ENCODE measurements around the gene PPP1R9B. TPM values are rescaled to one million over a fixed set of nuclear protein-coding genes. Genes with fewer than 3 reads are reported as not detected.

Gene PPP1R9B
- total RNA-seq, 1 experiment from 2014 or later, result 34.8 TPM

GRCh38 chr17:50103252-50103651 is 47.2 kb downstream of the PPP1R9B start:
- no peak overlapping the region for H3K4me3 Mint-ChIP-seq (ENCODE audit: unreplicated experiment)
- no peaks in the 10 kb centered on the region for H3K27me3 Mint-ChIP-seq (ENCODE audit: insufficient read depth, unreplicated experiment)
- TF ChIP-seq, protein P1, sequence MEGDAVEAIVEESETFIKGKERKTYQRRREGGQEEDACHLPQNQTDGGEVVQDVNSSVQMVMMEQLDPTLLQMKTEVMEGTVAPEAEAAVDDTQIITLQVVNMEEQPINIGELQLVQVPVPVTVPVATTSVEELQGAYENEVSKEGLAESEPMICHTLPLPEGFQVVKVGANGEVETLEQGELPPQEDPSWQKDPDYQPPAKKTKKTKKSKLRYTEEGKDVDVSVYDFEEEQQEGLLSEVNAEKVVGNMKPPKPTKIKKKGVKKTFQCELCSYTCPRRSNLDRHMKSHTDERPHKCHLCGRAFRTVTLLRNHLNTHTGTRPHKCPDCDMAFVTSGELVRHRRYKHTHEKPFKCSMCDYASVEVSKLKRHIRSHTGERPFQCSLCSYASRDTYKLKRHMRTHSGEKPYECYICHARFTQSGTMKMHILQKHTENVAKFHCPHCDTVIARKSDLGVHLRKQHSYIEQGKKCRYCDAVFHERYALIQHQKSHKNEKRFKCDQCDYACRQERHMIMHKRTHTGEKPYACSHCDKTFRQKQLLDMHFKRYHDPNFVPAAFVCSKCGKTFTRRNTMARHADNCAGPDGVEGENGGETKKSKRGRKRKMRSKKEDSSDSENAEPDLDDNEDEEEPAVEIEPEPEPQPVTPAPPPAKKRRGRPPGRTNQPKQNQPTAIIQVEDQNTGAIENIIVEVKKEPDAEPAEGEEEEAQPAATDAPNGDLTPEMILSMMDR (IDR thresholded peaks at IDR 0.05; ENCODE audit: unreplicated experiment), result no peak
- ChIA-PET CTCF (interaction anchor here (0.7 to 2.8 kb wide), 3 partner anchors 9 to 38 kb away, joined by 3 to 23 read pairs (median 3); no protein-coding TSS in a partner anchor), POLR2A (interaction anchor here (0.7 kb wide), 1 partner anchor 45 kb away, joined by 3 read pairs; no protein-coding TSS in a partner anchor)
- peaks cover 15% of the 10 kb centered on the region for H3K4me1 Mint-ChIP-seq (ENCODE audit: insufficient read depth, unreplicated experiment)
- H3K27ac Mint-ChIP-seq (ENCODE audit: low read depth, unreplicated experiment), result no peak overlapping the region
- no TSS peak for BruUV-seq (replicated peaks)
- H3K9me3 Mint-ChIP-seq (ENCODE audit: unreplicated experiment), result no peaks in the 10 kb centered on the region
- no peak for DNase-seq (ENCODE audit: unreplicated experiment)
- H3K36me3 Mint-ChIP-seq (ENCODE audit: insufficient read depth, unreplicated experiment), result peaks cover 26% of the 10 kb centered on the region
- intact Hi-C loops (cut with micrococcal nuclease), result no loop called here

- Mint-ChIP-seq H3K4me3 (ENCODE audit: unreplicated experiment) (no peak overlapping the region), H3K9me3 (ENCODE audit: unreplicated experiment) (no peaks in the 10 kb centered on the region), H3K27ac (ENCODE audit: low read depth, unreplicated experiment) (no peak overlapping the region), H3K36me3 (ENCODE audit: insufficient read depth, unreplicated experiment) (peaks cover 29% of the 10 kb centered on the region), H3K4me1 (ENCODE audit: insufficient read depth, unreplicated experiment) (peaks cover 7% of the 10 kb centered on the region), H3K27me3 (ENCODE audit: insufficient read depth, unreplicated experiment) (no peaks in the 10 kb centered on the region)
- intact Hi-C loops (cut with micrococcal nuclease), result no loop called here
- TF ChIP-seq, protein P1 (IDR thresholded peaks at IDR 0.05; ENCODE audit: unreplicated experiment), result no peak
- CTCF ChIA-PET, result interaction anchor here (0.7 to 2.8 kb wide), 2 partner anchors 8 to 39 kb away, joined by 3 to 23 read pairs; no protein-coding TSS in a partner anchor
- POLR2A ChIA-PET, result interaction anchor here (0.7 kb wide), 1 partner anchor 46 kb away, joined by 3 read pairs; no protein-coding TSS in a partner anchor
- no TSS peak for BruUV-seq (replicated peaks)
- no peak for DNase-seq (ENCODE audit: unreplicated experiment)
Measured at GRCh38 chr17:50102164-50102991, 48.1 kb downstream of the PPP1R9B start.

DNA sequence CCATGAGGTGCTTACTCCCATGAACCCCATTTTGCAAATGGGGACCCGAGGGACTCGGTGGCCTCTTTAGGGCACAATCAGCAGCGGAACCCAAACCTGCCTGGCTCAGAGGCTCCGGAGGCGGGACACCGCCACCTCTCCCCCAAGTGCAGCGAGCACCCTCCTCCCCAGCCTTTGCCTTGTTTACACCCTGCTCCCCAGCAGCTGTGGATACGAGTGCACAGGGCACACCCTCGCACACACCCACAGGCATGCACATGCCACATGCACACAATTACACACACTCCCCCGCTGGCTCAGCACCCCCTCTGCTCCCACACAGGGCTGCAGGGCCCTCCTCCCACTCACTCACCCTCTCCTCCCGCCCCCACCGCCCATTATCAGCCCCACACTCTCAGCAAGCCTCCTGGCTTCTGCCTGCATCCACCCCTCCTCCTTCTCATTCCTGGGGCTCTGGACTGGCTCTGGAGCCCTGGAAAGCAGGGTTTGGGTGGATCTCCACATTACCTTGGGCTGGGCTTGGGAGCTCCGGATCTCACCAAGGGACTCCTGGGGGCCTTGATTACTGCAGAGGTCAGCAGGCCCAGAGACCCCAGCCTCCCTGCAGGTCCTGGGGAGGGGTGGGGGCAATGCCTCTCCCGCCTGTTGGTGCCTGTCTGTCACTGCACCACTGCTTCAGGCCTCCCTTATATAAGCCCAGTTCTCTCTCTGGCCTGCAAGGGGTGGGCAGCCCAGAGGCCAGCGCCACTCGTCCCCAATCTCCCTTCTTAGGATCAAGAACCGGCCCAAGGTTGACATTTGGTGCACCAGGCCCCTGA is 48.9 kb downstream of the PPP1R9B start:
- Mint-ChIP-seq H3K4me3 (ENCODE audit: unreplicated experiment) (no peak overlapping the region), H3K27ac (ENCODE audit: low read depth, unreplicated experiment) (no peak overlapping the region), H3K4me1 (ENCODE audit: insufficient read depth, unreplicated experiment) (no peaks in the 10 kb centered on the region), H3K27me3 (ENCODE audit: insufficient read depth, unreplicated experiment) (no peaks in the 10 kb centered on the region), H3K36me3 (ENCODE audit: insufficient read depth, unreplicated experiment) (peaks cover 29% of the 10 kb centered on the region), H3K9me3 (ENCODE audit: unreplicated experiment) (no peaks in the 10 kb centered on the region)
- ChIA-PET CTCF (interaction anchor here (1.1 to 2.8 kb wide), 2 partner anchors 7 to 60 kb away, joined by 3 to 23 read pairs; no protein-coding TSS in a partner anchor), POLR2A (interaction anchor here (0.7 kb wide), 1 partner anchor 17 kb away, joined by 3 read pairs; no protein-coding TSS in a partner anchor)
- no TSS peak for BruUV-seq (replicated peaks)
- TF ChIP-seq, protein P1 (IDR thresholded peaks at IDR 0.05; ENCODE audit: unreplicated experiment), result no peak
- DNase-seq (ENCODE audit: unreplicated experiment), result no peak
- intact Hi-C loops (cut with micrococcal nuclease), result no loop called here
